ENCODE data around the gene TAOK3.
"Not testable (repeated sequence)": the region's sequence is repeated elsewhere in the genome, so short reads cannot be mapped to it uniquely, and the experiment has no call there.

Gene TAOK3

GRCh38 chr12:118334939-118335567, 37.7 kb downstream of the TAOK3 start:
- no peak for DNase-seq

GRCh38 chr12:118334241-118334640, 38.5 kb downstream of the TAOK3 start:
- no peak for DNase-seq

- DNase-seq, result no peak
Observed at GRCh38 chr12:118332511-118332910, 40.2 kb downstream of the TAOK3 start.

- no peak for DNase-seq
Observed at GRCh38 chr12:118330421-118331018, 42.2 kb downstream of the TAOK3 start.

GRCh38 chr12:118328486-118329330, 44.0 kb downstream of the TAOK3 start:
- no peak for DNase-seq

GRCh38 chr12:118327391-118327790, 45.3 kb downstream of the TAOK3 start:
- no peak for DNase-seq

GRCh38 chr12:118326991-118327390, 45.7 kb downstream of the TAOK3 start:
- no peak for DNase-seq

- no peak for DNase-seq
Observed at GRCh38 chr12:118325081-118325480, 47.6 kb downstream of the TAOK3 start.

GRCh38 chr12:118319627-118320026, 53.1 kb downstream of the TAOK3 start:
- no peak for DNase-seq

- DNase-seq, result no peak
Observed at GRCh38 chr12:118318744-118319143, 54.0 kb downstream of the TAOK3 start.

GRCh38 chr12:118317729-118318128, 55.0 kb downstream of the TAOK3 start:
- DNase-seq, result no peak

- no peak for DNase-seq
Observed at GRCh38 chr12:118315821-118316220, 56.9 kb downstream of the TAOK3 start.

GRCh38 chr12:118312578-118312977, 60.1 kb downstream of the TAOK3 start:
- DNase-seq, result no peak

GRCh38 chr12:118311666-118312065, 61.0 kb downstream of the TAOK3 start:
- no peak for DNase-seq

- DNase-seq, result no peak
Observed at GRCh38 chr12:118310320-118310719, 62.4 kb downstream of the TAOK3 start.

- DNase-seq, result not testable (repeated sequence)
Observed at GRCh38 chr12:118308006-118308405, 64.7 kb downstream of the TAOK3 start.

- DNase-seq, result peak; percentile 61
Observed at GRCh38 chr12:118307069-118307954, 65.4 kb downstream of the TAOK3 start.

- no peak for DNase-seq
Observed at GRCh38 chr12:118304093-118304492, 68.6 kb downstream of the TAOK3 start.

GRCh38 chr12:118302053-118302452, 70.7 kb downstream of the TAOK3 start:
- DNase-seq, result no peak

- no peak for DNase-seq
Observed at GRCh38 chr12:118299791-118300460, 72.8 kb downstream of the TAOK3 start.

- no peak for DNase-seq
Observed at GRCh38 chr12:118297284-118297683, 75.4 kb downstream of the TAOK3 start.

- no peak for DNase-seq
Observed at GRCh38 chr12:118292836-118293235, 79.9 kb downstream of the TAOK3 start.

Data from activated CD8-positive, alpha-beta memory T cell treated with anti-CD3 and anti-CD28 coated beads for 24 hours (primary cell).